ENCODE data around the gene FOXL3.

DNA sequence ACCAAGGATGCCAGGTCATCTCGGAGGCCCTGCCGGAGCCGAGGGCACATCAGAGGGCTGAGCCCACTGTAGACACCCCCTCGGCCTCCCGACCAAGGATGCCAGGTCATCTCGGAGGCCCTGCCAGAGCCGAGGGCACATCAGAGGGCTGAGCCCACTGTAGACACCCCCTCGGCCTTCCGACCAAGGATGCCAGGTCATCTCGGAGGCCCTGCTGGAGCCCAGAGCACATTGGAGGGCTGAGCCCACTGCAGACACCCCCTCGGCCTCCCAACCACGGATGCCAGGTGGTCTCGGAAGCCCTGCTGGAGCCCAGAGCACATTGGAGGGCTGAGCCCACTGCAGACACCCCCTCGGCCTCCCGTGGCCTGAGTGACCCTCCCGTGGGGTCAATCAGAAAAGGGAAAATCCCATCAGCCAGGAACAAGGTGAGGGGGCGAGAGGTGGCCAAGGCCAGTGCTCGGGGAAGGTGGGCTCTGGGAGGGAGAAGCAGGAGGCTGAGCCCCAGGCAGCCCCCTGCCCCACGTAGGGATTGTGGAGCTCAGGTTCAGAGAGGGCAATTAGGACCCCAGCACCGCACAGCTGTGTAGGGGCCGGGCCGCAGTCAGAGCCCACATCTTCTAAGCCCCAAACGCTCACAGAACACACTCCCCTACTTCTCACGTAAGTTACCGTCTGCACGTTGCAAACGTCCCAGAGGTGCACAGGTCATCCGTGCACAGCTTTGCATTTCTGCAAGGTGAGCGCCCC is 37.6 kb upstream of the FOXL3 start:
- TF ChIP-seq ZNF776 (tag by site-specific recombination; IDR thresholded peaks at IDR 0.05; ENCODE audit: borderline replicate concordance), result no peak
- TF ChIP-seq, protein P1, sequence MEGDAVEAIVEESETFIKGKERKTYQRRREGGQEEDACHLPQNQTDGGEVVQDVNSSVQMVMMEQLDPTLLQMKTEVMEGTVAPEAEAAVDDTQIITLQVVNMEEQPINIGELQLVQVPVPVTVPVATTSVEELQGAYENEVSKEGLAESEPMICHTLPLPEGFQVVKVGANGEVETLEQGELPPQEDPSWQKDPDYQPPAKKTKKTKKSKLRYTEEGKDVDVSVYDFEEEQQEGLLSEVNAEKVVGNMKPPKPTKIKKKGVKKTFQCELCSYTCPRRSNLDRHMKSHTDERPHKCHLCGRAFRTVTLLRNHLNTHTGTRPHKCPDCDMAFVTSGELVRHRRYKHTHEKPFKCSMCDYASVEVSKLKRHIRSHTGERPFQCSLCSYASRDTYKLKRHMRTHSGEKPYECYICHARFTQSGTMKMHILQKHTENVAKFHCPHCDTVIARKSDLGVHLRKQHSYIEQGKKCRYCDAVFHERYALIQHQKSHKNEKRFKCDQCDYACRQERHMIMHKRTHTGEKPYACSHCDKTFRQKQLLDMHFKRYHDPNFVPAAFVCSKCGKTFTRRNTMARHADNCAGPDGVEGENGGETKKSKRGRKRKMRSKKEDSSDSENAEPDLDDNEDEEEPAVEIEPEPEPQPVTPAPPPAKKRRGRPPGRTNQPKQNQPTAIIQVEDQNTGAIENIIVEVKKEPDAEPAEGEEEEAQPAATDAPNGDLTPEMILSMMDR (tag by site-specific recombination; IDR thresholded peaks at IDR 0.05), result no peak
- TF ChIP-seq ZNF146 (tag by site-specific recombination; IDR thresholded peaks at IDR 0.05), result no peak
- no peak for TF ChIP-seq MYNN (tag by site-specific recombination; IDR thresholded peaks at IDR 0.05; ENCODE audit: borderline replicate concordance)
- no peak for TF ChIP-seq ZFHX2 (tag by site-specific recombination; conservative IDR thresholded peaks at IDR 0.05)
- TF ChIP-seq, protein P2, sequence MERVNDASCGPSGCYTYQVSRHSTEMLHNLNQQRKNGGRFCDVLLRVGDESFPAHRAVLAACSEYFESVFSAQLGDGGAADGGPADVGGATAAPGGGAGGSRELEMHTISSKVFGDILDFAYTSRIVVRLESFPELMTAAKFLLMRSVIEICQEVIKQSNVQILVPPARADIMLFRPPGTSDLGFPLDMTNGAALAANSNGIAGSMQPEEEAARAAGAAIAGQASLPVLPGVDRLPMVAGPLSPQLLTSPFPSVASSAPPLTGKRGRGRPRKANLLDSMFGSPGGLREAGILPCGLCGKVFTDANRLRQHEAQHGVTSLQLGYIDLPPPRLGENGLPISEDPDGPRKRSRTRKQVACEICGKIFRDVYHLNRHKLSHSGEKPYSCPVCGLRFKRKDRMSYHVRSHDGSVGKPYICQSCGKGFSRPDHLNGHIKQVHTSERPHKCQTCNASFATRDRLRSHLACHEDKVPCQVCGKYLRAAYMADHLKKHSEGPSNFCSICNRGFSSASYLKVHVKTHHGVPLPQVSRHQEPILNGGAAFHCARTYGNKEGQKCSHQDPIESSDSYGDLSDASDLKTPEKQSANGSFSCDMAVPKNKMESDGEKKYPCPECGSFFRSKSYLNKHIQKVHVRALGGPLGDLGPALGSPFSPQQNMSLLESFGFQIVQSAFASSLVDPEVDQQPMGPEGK (tag by site-specific recombination; IDR thresholded peaks at IDR 0.05), result no peak
- TF ChIP-seq ZNF529 (tag by site-specific recombination; IDR thresholded peaks at IDR 0.05; ENCODE audit: insufficient replicate concordance), result no peak
- TF ChIP-seq, protein P3, sequence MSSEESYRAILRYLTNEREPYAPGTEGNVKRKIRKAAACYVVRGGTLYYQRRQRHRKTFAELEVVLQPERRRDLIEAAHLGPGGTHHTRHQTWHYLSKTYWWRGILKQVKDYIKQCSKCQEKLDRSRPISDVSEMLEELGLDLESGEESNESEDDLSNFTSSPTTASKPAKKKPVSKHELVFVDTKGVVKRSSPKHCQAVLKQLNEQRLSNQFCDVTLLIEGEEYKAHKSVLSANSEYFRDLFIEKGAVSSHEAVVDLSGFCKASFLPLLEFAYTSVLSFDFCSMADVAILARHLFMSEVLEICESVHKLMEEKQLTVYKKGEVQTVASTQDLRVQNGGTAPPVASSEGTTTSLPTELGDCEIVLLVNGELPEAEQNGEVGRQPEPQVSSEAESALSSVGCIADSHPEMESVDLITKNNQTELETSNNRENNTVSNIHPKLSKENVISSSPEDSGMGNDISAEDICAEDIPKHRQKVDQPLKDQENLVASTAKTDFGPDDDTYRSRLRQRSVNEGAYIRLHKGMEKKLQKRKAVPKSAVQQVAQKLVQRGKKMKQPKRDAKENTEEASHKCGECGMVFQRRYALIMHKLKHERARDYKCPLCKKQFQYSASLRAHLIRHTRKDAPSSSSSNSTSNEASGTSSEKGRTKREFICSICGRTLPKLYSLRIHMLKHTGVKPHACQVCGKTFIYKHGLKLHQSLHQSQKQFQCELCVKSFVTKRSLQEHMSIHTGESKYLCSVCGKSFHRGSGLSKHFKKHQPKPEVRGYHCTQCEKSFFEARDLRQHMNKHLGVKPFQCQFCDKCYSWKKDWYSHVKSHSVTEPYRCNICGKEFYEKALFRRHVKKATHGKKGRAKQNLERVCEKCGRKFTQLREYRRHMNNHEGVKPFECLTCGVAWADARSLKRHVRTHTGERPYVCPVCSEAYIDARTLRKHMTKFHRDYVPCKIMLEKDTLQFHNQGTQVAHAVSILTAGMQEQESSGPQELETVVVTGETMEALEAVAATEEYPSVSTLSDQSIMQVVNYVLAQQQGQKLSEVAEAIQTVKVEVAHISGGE (tag by site-specific recombination; conservative IDR thresholded peaks at IDR 0.05; ENCODE audit: low read depth), result no peak
- no peak for TF ChIP-seq ZNF114 (tag by site-specific recombination; IDR thresholded peaks at IDR 0.05)
